Mesendoderm (in vitro differentiated cells): ENCODE measurements around the gene IGF2R.
A peak's percentile ranks its signal among the peaks of the same experiment; 100 is the strongest.
"Not testable (repeated sequence)": the region's sequence is repeated elsewhere in the genome, so short reads cannot be mapped to it uniquely, and the experiment has no call there.

Source experiments
- DNase-seq: peaks from one replicate; pipeline ENCODE4 v3.0.0; 2013
- H2AK5ac ChIP-seq: 2 replicates; pipeline ENCODE4 v1.6.1; 2013; ENCODE audit warnings: low read length, inconsistent platforms
- H2BK120ac ChIP-seq: 2 replicates; pipeline ENCODE4 v1.6.1; 2013; ENCODE audit warnings: low read depth, mild to moderate bottlenecking, low read length, moderate library complexity, mixed read lengths
- H2BK15ac ChIP-seq: replicated peaks from 2 replicates; pipeline ENCODE4 v1.6.1; 2013; ENCODE audit warnings: low read depth, mild to moderate bottlenecking, moderate library complexity
- H2BK5ac ChIP-seq: 2 replicates; pipeline ENCODE4 v1.6.1; 2013; ENCODE audit warnings: low read length, inconsistent platforms
- H3K18ac ChIP-seq: 2 replicates; pipeline ENCODE4 v1.6.1; 2013; ENCODE audit warnings: mild to moderate bottlenecking, low read length, mixed read lengths
- H3K23ac ChIP-seq: one replicate; pipeline ENCODE4 v1.6.1; 2013; ENCODE audit warnings: low read length
- H3K27ac ChIP-seq: 2 replicates; pipeline ENCODE4 v1.5.1; 2013; ENCODE audit warnings: low read depth, mild to moderate bottlenecking, inconsistent platforms, low read length, moderate library complexity
- H3K27me3 ChIP-seq: 2 replicates; pipeline ENCODE4 v1.6.1; 2013; ENCODE audit warnings: low read length, control low read depth, mild to moderate bottlenecking, inconsistent platforms; ENCODE audit not compliant: insufficient read depth, poor library complexity
- H3K36me3 ChIP-seq: 2 replicates; pipeline ENCODE4 v1.6.1; 2013; ENCODE audit warnings: low read length, inconsistent platforms; ENCODE audit not compliant: control insufficient read depth, insufficient read depth
- H3K4ac ChIP-seq: one replicate; pipeline ENCODE4 v1.6.1; 2013; ENCODE audit warnings: low read depth, mild to moderate bottlenecking, low read length, moderate library complexity
- H3K4me1 ChIP-seq: 2 replicates; pipeline ENCODE4 v1.6.1; 2013; ENCODE audit warnings: low read depth, low read length, inconsistent platforms; ENCODE audit not compliant: control insufficient read depth
- H3K4me2 ChIP-seq: 2 replicates; pipeline ENCODE4 v1.6.1; 2013; ENCODE audit warnings: low read length
- H3K4me3 ChIP-seq: 2 replicates; pipeline ENCODE4 v1.5.1; 2013; ENCODE audit warnings: mild to moderate bottlenecking, low read length
- H3K56ac ChIP-seq: one replicate; pipeline ENCODE4 v1.6.1; 2013; ENCODE audit warnings: low read length
- H3K79me1 ChIP-seq: 2 replicates; pipeline ENCODE4 v1.6.1; 2013; ENCODE audit warnings: low read length, inconsistent platforms
- H3K79me2 ChIP-seq: 2 replicates; pipeline ENCODE4 v1.6.1; 2013; ENCODE audit warnings: mild to moderate bottlenecking, low read length; ENCODE audit not compliant: control insufficient read depth, insufficient read depth
- H3K9ac ChIP-seq: 2 replicates; pipeline ENCODE4 v1.6.1; 2013; ENCODE audit warnings: low read length, inconsistent platforms
- H4K5ac ChIP-seq: one replicate; pipeline ENCODE4 v1.6.1; 2013; ENCODE audit warnings: low read length
- H4K8ac ChIP-seq: one replicate; pipeline ENCODE4 v1.6.1; 2013; ENCODE audit warnings: low read depth, mild to moderate bottlenecking, control low read depth, low read length, moderate library complexity
- WGBS: extraction: QIAGEN DNeasy Blood & Tissue Kit; methylation state at CpG from one replicate; pipeline ENCODE4 v1.1.7; 2013; ENCODE audit warnings: low lambda C conversion rate, missing lambda C conversion rate; ENCODE audit not compliant: insufficient coverage; ENCODE audit errors: extremely low coverage; 5-methylcytosine and 5-hydroxymethylcytosine counted together

IGF2R gene

GRCh38 chr6:159967621-159968020 is 1.3 kb upstream of the IGF2R start:
- not testable (repeated sequence) for H3K36me3 ChIP-seq, H2BK15ac ChIP-seq, H3K9ac ChIP-seq, H3K4me2 ChIP-seq, H3K4ac ChIP-seq, H3K27me3 ChIP-seq, H3K56ac ChIP-seq, H3K79me1 ChIP-seq, H4K5ac ChIP-seq, H3K27ac ChIP-seq, H3K4me3 ChIP-seq, H3K23ac ChIP-seq, H3K4me1 ChIP-seq, H2BK5ac ChIP-seq, DNase-seq, H3K18ac ChIP-seq, H2AK5ac ChIP-seq, H2BK120ac ChIP-seq, H4K8ac ChIP-seq
- no CpG with 5 or more reads among the region's 17 CpGs for WGBS
- peaks cover 26% of the 10 kb centered on the region for H3K79me2 ChIP-seq

- H3K4me2 ChIP-seq: peak overlapping the region; percentile 45
- no peak overlapping the region for H3K23ac ChIP-seq
- H2BK5ac ChIP-seq: no peak overlapping the region
- H3K56ac ChIP-seq: peak overlapping the region; percentile 89
- no peaks in the 10 kb centered on the region for H3K27me3 ChIP-seq
- no peaks in the 10 kb centered on the region for H3K4me1 ChIP-seq
- no peaks in the 10 kb centered on the region for H3K36me3 ChIP-seq
- H3K79me2 ChIP-seq: peaks cover 40% of the 10 kb centered on the region
- H4K8ac ChIP-seq: no peak overlapping the region
- H2AK5ac ChIP-seq: no peak overlapping the region
- H3K79me1 ChIP-seq: no peaks in the 10 kb centered on the region
- no peak overlapping the region for H4K5ac ChIP-seq
- no peak overlapping the region for H2BK120ac ChIP-seq
- peak; percentile 57 for DNase-seq
- no CpG with 5 or more reads among the region's 91 CpGs for WGBS
- H3K27ac ChIP-seq: peak overlapping the region; percentile 68
- peak overlapping the region; percentile 78 for H3K4ac ChIP-seq
- peak overlapping the region; percentile 83 for H3K9ac ChIP-seq
- peak overlapping the region; percentile 82 for H3K18ac ChIP-seq
- no peak overlapping the region for H2BK15ac ChIP-seq
- peak overlapping the region; percentile 80 for H3K4me3 ChIP-seq
Observed at GRCh38 chr6:159969204-159969912, 476 bp downstream of the IGF2R start.

GRCh38 chr6:159969921-159970320 is 1.0 kb downstream of the IGF2R start:
- Histone ChIP-seq H3K4me2 (peak overlapping the region; percentile 64), H3K4ac (no peak overlapping the region), H3K36me3 (no peaks in the 10 kb centered on the region), H3K4me1 (no peaks in the 10 kb centered on the region), H3K4me3 (peak overlapping the region; percentile 80), H3K56ac (peak overlapping the region; percentile 89), H3K79me2 (peaks cover 46% of the 10 kb centered on the region), H3K79me1 (peaks cover 1% of the 10 kb centered on the region), H2BK120ac (no peak overlapping the region), H3K27ac (peak overlapping the region; percentile 68), H4K5ac (no peak overlapping the region), H2AK5ac (no peak overlapping the region), H3K23ac (no peak overlapping the region), H4K8ac (no peak overlapping the region), H2BK15ac (no peak overlapping the region), H3K18ac (no peak overlapping the region), H2BK5ac (no peak overlapping the region), H3K9ac (peak overlapping the region; percentile 83), H3K27me3 (no peaks in the 10 kb centered on the region)
- DNase-seq: peak; percentile 91
- no CpG with 5 or more reads among the region's 8 CpGs for WGBS

- no peak overlapping the region for H3K4me2 ChIP-seq
- H3K9ac ChIP-seq: no peak overlapping the region
- peaks cover 6% of the 10 kb centered on the region for H3K79me1 ChIP-seq
- DNase-seq: no peak
- H2AK5ac ChIP-seq: no peak overlapping the region
- H3K4me3 ChIP-seq: no peak overlapping the region
- H3K4ac ChIP-seq: no peak overlapping the region
- no peaks in the 10 kb centered on the region for H3K36me3 ChIP-seq
- H3K4me1 ChIP-seq: no peaks in the 10 kb centered on the region
- peaks cover 51% of the 10 kb centered on the region for H3K79me2 ChIP-seq
- no peak overlapping the region for H3K27ac ChIP-seq
- H4K8ac ChIP-seq: no peak overlapping the region
- no peak overlapping the region for H3K56ac ChIP-seq
- H2BK120ac ChIP-seq: no peak overlapping the region
- no peaks in the 10 kb centered on the region for H3K27me3 ChIP-seq
- no peak overlapping the region for H3K23ac ChIP-seq
- H2BK5ac ChIP-seq: no peak overlapping the region
- H2BK15ac ChIP-seq: no peak overlapping the region
- no peak overlapping the region for H4K5ac ChIP-seq
- no CpG with 5 or more reads among the region's 18 CpGs for WGBS
- H3K18ac ChIP-seq: no peak overlapping the region
Observed at GRCh38 chr6:159970659-159971063, 1.8 kb downstream of the IGF2R start.

GRCh38 chr6:159971341-159972178 is 2.7 kb downstream of the IGF2R start:
- Histone ChIP-seq H3K9ac (no peak overlapping the region), H3K4me1 (no peaks in the 10 kb centered on the region), H3K79me2 (peaks cover 51% of the 10 kb centered on the region), H3K18ac (no peak overlapping the region), H3K4me2 (no peak overlapping the region), H3K23ac (no peak overlapping the region), H3K79me1 (peaks cover 6% of the 10 kb centered on the region), H2BK5ac (no peak overlapping the region), H3K4me3 (no peak overlapping the region), H2BK120ac (no peak overlapping the region), H3K56ac (no peak overlapping the region), H2AK5ac (no peak overlapping the region), H3K36me3 (no peaks in the 10 kb centered on the region), H2BK15ac (no peak overlapping the region), H4K8ac (no peak overlapping the region), H3K27me3 (no peaks in the 10 kb centered on the region), H3K27ac (no peak overlapping the region), H4K5ac (no peak overlapping the region), H3K4ac (no peak overlapping the region)
- WGBS: 100% methylated on average over 2 of the region's 12 CpGs
- no peak for DNase-seq
